ENCODE data around the gene RELCH.

The RELCH gene

DNA sequence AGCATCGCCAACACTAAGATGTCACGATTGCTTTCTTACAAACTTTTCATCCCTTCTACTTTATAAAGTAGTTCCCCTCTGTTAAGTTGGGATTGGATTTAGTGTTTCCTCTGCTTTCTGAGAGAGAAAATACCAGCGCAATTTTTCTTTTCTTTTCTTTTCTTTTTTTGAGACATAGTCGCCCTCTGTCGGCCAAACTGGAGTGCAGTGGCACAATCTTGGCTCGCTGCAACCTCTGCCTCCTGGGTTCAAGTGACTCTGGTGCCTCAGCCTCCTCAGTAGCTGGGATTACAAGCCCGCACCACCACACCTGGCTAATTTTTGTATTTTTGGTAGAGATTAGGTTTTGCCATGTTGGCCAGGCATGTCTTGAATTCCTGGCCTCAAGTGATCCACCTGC is 9.0 kb downstream of the RELCH start:
- no peak for DNase-seq
- Histone ChIP-seq H3K79me2 (ENCODE audit: low read length) (peaks cover 94% of the 10 kb centered on the region), H3K4me1 (ENCODE audit: low read length) (no peaks in the 10 kb centered on the region), H3K4me2 (ENCODE audit: low read depth, low read length) (no peak overlapping the region), H3K27me3 (replicated peaks; ENCODE audit: insufficient read depth, low read length) (no peaks in the 10 kb centered on the region), H3K9ac (ENCODE audit: low read length) (no peak overlapping the region), H3F3A (ENCODE audit: insufficient read depth, low read length) (no peaks in the 10 kb centered on the region), H3K36me3 (replicated peaks; ENCODE audit: insufficient read depth, low read length) (no peaks in the 10 kb centered on the region), H3K27ac (ENCODE audit: low read length) (no peak overlapping the region), H3K4me3 (ENCODE audit: low read length) (no peak overlapping the region), H3K9me2 (replicated peaks; ENCODE audit: insufficient read depth, low read length) (no peaks in the 10 kb centered on the region), H4K20me1 (ENCODE audit: insufficient read depth, low read length) (peaks cover 12% of the 10 kb centered on the region; the same call in 1 of the 2 replicates), H2AFZ (ENCODE audit: low read length) (no peak overlapping the region), H3K9me3 (replicated peaks; ENCODE audit: insufficient read depth, low read length) (no peaks in the 10 kb centered on the region)
- TF ChIP-seq EZH2 (optimal IDR thresholded peaks at IDR 0.05; ENCODE audit: low read depth, low read length), result no peak
- TF ChIP-seq, protein P1, sequence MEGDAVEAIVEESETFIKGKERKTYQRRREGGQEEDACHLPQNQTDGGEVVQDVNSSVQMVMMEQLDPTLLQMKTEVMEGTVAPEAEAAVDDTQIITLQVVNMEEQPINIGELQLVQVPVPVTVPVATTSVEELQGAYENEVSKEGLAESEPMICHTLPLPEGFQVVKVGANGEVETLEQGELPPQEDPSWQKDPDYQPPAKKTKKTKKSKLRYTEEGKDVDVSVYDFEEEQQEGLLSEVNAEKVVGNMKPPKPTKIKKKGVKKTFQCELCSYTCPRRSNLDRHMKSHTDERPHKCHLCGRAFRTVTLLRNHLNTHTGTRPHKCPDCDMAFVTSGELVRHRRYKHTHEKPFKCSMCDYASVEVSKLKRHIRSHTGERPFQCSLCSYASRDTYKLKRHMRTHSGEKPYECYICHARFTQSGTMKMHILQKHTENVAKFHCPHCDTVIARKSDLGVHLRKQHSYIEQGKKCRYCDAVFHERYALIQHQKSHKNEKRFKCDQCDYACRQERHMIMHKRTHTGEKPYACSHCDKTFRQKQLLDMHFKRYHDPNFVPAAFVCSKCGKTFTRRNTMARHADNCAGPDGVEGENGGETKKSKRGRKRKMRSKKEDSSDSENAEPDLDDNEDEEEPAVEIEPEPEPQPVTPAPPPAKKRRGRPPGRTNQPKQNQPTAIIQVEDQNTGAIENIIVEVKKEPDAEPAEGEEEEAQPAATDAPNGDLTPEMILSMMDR (IDR thresholded peaks at IDR 0.05; ENCODE audit: low read length), result peak; percentile 25
- TF ChIP-seq EZH2phosphoT487 (IDR thresholded peaks at IDR 0.05; ENCODE audit: low read length), result no peak

DNA sequence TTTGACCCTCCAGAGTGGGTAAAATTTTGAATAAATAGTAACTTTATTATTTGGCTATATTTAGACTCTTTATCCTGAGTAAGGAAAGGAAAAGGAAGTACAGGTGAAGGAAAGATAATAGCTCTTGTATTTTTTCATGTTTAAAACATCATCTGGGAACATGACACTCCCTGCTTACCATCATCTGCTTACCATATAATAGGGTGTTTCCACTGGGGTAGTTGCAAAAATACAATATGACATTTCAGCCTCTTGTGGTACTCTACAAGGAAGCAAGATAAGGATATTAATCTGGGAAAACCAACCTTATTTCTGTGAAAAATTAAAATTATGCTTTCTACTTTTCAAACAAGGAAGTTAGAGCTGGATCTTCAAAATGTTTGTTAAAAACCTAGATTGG is 9.9 kb downstream of the RELCH start:
- Histone ChIP-seq H3K79me2 (ENCODE audit: low read length) (peaks cover 91% of the 10 kb centered on the region), H3K4me1 (ENCODE audit: low read length) (no peaks in the 10 kb centered on the region), H3K9me2 (replicated peaks; ENCODE audit: insufficient read depth, low read length) (no peaks in the 10 kb centered on the region), H3F3A (ENCODE audit: insufficient read depth, low read length) (no peaks in the 10 kb centered on the region), H2AFZ (ENCODE audit: low read length) (no peak overlapping the region), H3K27ac (ENCODE audit: low read length) (no peak overlapping the region), H3K36me3 (replicated peaks; ENCODE audit: insufficient read depth, low read length) (no peaks in the 10 kb centered on the region), H3K4me3 (ENCODE audit: low read length) (no peak overlapping the region), H3K4me2 (ENCODE audit: low read depth, low read length) (no peak overlapping the region), H3K9ac (ENCODE audit: low read length) (no peak overlapping the region), H3K27me3 (replicated peaks; ENCODE audit: insufficient read depth, low read length) (no peaks in the 10 kb centered on the region), H3K9me3 (replicated peaks; ENCODE audit: insufficient read depth, low read length) (no peaks in the 10 kb centered on the region), H4K20me1 (ENCODE audit: insufficient read depth, low read length) (peaks cover 10% of the 10 kb centered on the region; the same call in 1 of the 2 replicates)
- TF ChIP-seq, protein P1 (IDR thresholded peaks at IDR 0.05; ENCODE audit: low read length), result no peak
- TF ChIP-seq EZH2phosphoT487 (IDR thresholded peaks at IDR 0.05; ENCODE audit: low read length), result no peak
- TF ChIP-seq EZH2 (optimal IDR thresholded peaks at IDR 0.05; ENCODE audit: low read depth, low read length), result no peak
- DNase-seq, result no peak

DNA sequence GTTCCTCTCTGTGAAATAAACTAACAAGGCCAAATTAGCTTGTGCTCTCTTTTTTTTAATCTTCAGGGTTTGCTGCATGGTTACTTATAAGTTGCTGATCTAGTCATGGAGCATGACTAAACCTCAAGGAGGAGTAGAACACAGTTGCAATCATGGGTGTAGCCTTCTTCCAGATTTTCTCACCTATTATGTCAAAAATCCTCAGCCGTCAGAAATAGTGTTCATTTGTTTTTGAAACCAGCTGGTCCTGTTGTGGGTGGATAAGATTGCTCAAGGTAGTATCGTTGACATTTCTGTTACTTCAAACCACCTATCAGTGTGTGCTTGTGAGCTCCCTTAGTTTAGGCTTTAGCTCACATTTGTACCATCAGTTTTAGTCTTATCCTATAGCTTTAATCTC is 11.2 kb downstream of the RELCH start:
- no peak overlapping the region for H3K9ac ChIP-seq (ENCODE audit: low read length)
- H3K79me2 ChIP-seq (ENCODE audit: low read length), result peaks cover 88% of the 10 kb centered on the region
- H3F3A ChIP-seq (ENCODE audit: insufficient read depth, low read length), result no peaks in the 10 kb centered on the region
- H3K9me2 ChIP-seq (replicated peaks; ENCODE audit: insufficient read depth, low read length), result no peaks in the 10 kb centered on the region
- H3K4me2 ChIP-seq (ENCODE audit: low read depth, low read length), result no peak overlapping the region
- no peaks in the 10 kb centered on the region for H3K4me1 ChIP-seq (ENCODE audit: low read length)
- H3K4me3 ChIP-seq (ENCODE audit: low read length), result no peak overlapping the region
- no peaks in the 10 kb centered on the region for H3K36me3 ChIP-seq (replicated peaks; ENCODE audit: insufficient read depth, low read length)
- H4K20me1 ChIP-seq (ENCODE audit: insufficient read depth, low read length), result peaks cover 10% of the 10 kb centered on the region; the same call in 1 of the 2 replicates
- DNase-seq, result no peak
- no peaks in the 10 kb centered on the region for H3K27me3 ChIP-seq (replicated peaks; ENCODE audit: insufficient read depth, low read length)
- no peak overlapping the region for H3K27ac ChIP-seq (ENCODE audit: low read length)
- TF ChIP-seq EZH2phosphoT487 (IDR thresholded peaks at IDR 0.05; ENCODE audit: low read length) (no peak), EZH2 (optimal IDR thresholded peaks at IDR 0.05; ENCODE audit: low read depth, low read length) (no peak)
- TF ChIP-seq, protein P1 (IDR thresholded peaks at IDR 0.05; ENCODE audit: low read length), result no peak
- H3K9me3 ChIP-seq (replicated peaks; ENCODE audit: insufficient read depth, low read length), result no peaks in the 10 kb centered on the region
- no peak overlapping the region for H2AFZ ChIP-seq (ENCODE audit: low read length)
